B cell (primary cell): ENCODE data around the gene IQCH. TPM values are rescaled to one million over a fixed set of nuclear protein-coding genes. Genes with fewer than 3 reads are reported as not detected.

Experiments
- ATAC-seq: fragments of 200-7000 bp; cut with Tn5 transposase; one replicate; pipeline ENCODE4 v1.10.0; 2021; ENCODE audit warnings: low read depth, mild to moderate bottlenecking, moderate number of reproducible peaks, moderate library complexity
- CTCF ChIA-PET: fragments of 350-600 bp; sonication (Branson Sonifier 250); formaldehyde crosslinking; loops from one replicate; lab custom pipeline; 2021; ENCODE audit warnings: antibody characterized with exemption, inconsistent platforms; lab: Charles Lee
- POLR2A ChIA-PET: fragments of 350-600 bp; sonication (Branson Sonifier 250); formaldehyde crosslinking; loops from one replicate; lab custom pipeline; 2021; ENCODE audit warnings: antibody characterized with exemption; lab: Charles Lee
- DNase-seq: peaks from one replicate; pipeline ENCODE4 v3.0.0; 2013
- H2AFZ ChIP-seq: 2 replicates; pipeline ENCODE4 v1.6.1; 2012; ENCODE audit warnings: mild to moderate bottlenecking, low read depth, low read length; ENCODE audit not compliant: insufficient read depth, poor library complexity, severe bottlenecking
- H3K27ac ChIP-seq, 2 donors: 1 replicate in 1 of 2; 2 replicates in 1 of 2; pipeline ENCODE4 v1.5.1; 2012 to 2013; ENCODE audit warnings: low read length in 2 of 2, mild to moderate bottlenecking in 2 of 2, moderate library complexity in 1 of 2
- H3K27me3 ChIP-seq, 4 experiments: fragments of 200-600 bp in 1 of 4; sonication (generic) in 1 of 4; replicated peaks in 1 of 4; 1 replicate in 2 of 4; 2 replicates in 2 of 4; pipeline versions ENCODE4 v1.6.1 to v1.7.0; 2013 to 2016; ENCODE audit warnings: low read length in 3 of 4, mild to moderate bottlenecking in 2 of 4, mixed read lengths in 1 of 4, moderate library complexity in 1 of 4; ENCODE audit not compliant: insufficient read depth in 4 of 4, control insufficient read depth in 3 of 4; ENCODE audit errors: control extremely low read depth in 1 of 4
- H3K36me3 ChIP-seq, 2 experiments: replicated peaks in 1 of 2; 1 replicate in 1 of 2; 2 replicates in 1 of 2; pipeline versions ENCODE4 v1.6.1 to v1.7.1; 2013; ENCODE audit warnings: low read length in 1 of 2; ENCODE audit not compliant: insufficient read depth in 2 of 2, control insufficient read depth in 1 of 2; ENCODE audit errors: control extremely low read depth in 1 of 2, extremely low read depth in 1 of 2
- H3K4me1 ChIP-seq, 2 donors: fragments of 200-600 bp in 1 of 2; sonication (generic) in 1 of 2; 1 replicate in 1 of 2; 2 replicates in 1 of 2; pipeline versions ENCODE4 v1.5.1 to v1.6.1; 2013 to 2017; ENCODE audit warnings: low read length in 2 of 2; ENCODE audit not compliant: control insufficient read depth in 2 of 2, insufficient read depth in 2 of 2
- H3K4me2 ChIP-seq: replicated peaks from 2 replicates; pipeline ENCODE3; 2012; ENCODE audit warnings: mild to moderate bottlenecking, low read depth, low read length; ENCODE audit not compliant: poor library complexity, severe bottlenecking
- H3K4me3 ChIP-seq, 5 experiments: fragments of 200-600 bp in 1 of 5; sonication (generic) in 1 of 5; 1 replicate in 3 of 5; 2 replicates in 2 of 5; pipeline versions ENCODE4 v1.5.1 to v1.7.0; 2011 to 2016; ENCODE audit warnings: low read length in 4 of 5, mild to moderate bottlenecking in 4 of 5, low read depth in 2 of 5, control low read depth in 1 of 5, moderate library complexity in 1 of 5; ENCODE audit not compliant: insufficient read depth in 1 of 5; ENCODE audit errors: control extremely low read depth in 1 of 5, extremely low read depth in 1 of 5
- H3K79me2 ChIP-seq: fragments of 200-600 bp; sonication (generic); one replicate; pipeline ENCODE4 v1.6.0; 2016; ENCODE audit warnings: low read length; ENCODE audit not compliant: control insufficient read depth, insufficient read depth
- H3K9ac ChIP-seq: fragments of 200-600 bp; sonication (generic); 2 replicates; pipeline ENCODE4 v1.6.1; 2017; ENCODE audit warnings: mild to moderate bottlenecking, low read length, moderate library complexity
- H3K9me3 ChIP-seq, 3 donors: one replicate each; pipeline versions ENCODE4 v1.6.1 to v1.7.1; 2013; ENCODE audit warnings: low read length in 2 of 3; ENCODE audit not compliant: control insufficient read depth in 2 of 3, insufficient read depth in 1 of 3; ENCODE audit errors: control extremely low read depth in 1 of 3
- H4K20me1 ChIP-seq: 2 replicates; pipeline ENCODE4 v1.6.0; 2012; ENCODE audit warnings: mild to moderate bottlenecking, low read length; ENCODE audit not compliant: insufficient read depth, control insufficient read depth, poor library complexity, severe bottlenecking
- H3K27ac Mint-ChIP-seq: one replicate; pipeline ENCODE4 v1.8.0; 2021; ENCODE audit warnings: mixed read lengths
- H3K27me3 Mint-ChIP-seq: one replicate; pipeline ENCODE4 v1.8.0; 2021; ENCODE audit warnings: mixed read lengths
- H3K4me1 Mint-ChIP-seq: one replicate; pipeline ENCODE4 v1.8.0; 2021; ENCODE audit warnings: mixed read lengths
- H3K4me3 Mint-ChIP-seq: one replicate; pipeline ENCODE4 v1.8.0; 2021; ENCODE audit warnings: mixed read lengths
- H3K9me3 Mint-ChIP-seq: one replicate; pipeline ENCODE4 v1.8.0; 2022; ENCODE audit warnings: mixed read lengths; ENCODE audit not compliant: insufficient read depth
- CTCF ChIP-seq: fragments of 200-600 bp; IDR thresholded peaks from one replicate; pipeline ENCODE4 v1.8.0; 2022; ENCODE audit warnings: antibody characterized with exemption, mild to moderate bottlenecking
- EZH2 ChIP-seq: IDR thresholded peaks from 2 replicates; pipeline ENCODE4 v1.6.1; 2012; ENCODE audit warnings: borderline replicate concordance, low read depth, mild to moderate bottlenecking, moderate library complexity, low read length; ENCODE audit not compliant: insufficient read depth, poor library complexity, severe bottlenecking
- WGBS: methylation state at CpG from one replicate; pipeline ENCODE4 v1.1.5; 2013; ENCODE audit warnings: missing lambda C conversion rate; ENCODE audit not compliant: insufficient coverage; 5-methylcytosine and 5-hydroxymethylcytosine counted together
- intact Hi-C: fragments of 100-400 bp; cut with micrococcal nuclease; formaldehyde crosslinking; loops from one replicate; pipeline ENCODE4 v1.10.0; 2022
- polyA plus RNA-seq: library from polyadenylated mRNA; depleted of rRNA; stranded (reverse); fragments of >200 nt; gene quantifications from 2 replicates; pipeline ENCODE4 v1.2.3, GENCODE V29; 2012
- total RNA-seq, 2 donors: library from RNA; stranded (reverse); fragments of 120-200 nt in 1 of 2; gene quantifications; 1 replicate in 1 of 2; 2 replicates in 1 of 2; pipeline versions ENCODE4 v1.2.3 to v1.2.4, GENCODE V29; 2013 to 2022

The IQCH gene
- total and polyA plus RNA-seq, 2 donors (not counting 1 experiment from before 2014, with no cell fraction given), result 1.6 TPM; not detected in 1

GRCh38 chr15:67327737-67328136 lies 73.2 kb downstream of the IQCH start:
- no peak for TF ChIP-seq EZH2
- no peak for TF ChIP-seq CTCF
- CTCF ChIA-PET, result no interaction called here
- DNase-seq, result no peak

GRCh38 chr15:67329984-67330733 lies 75.6 kb downstream of the IQCH start:
- H4K20me1 ChIP-seq, result no peaks in the 10 kb centered on the region
- H3K79me2 ChIP-seq, result no peaks in the 10 kb centered on the region
- no peak for ATAC-seq
- peaks cover 0 to 6% (median 1%) of the 10 kb centered on the region in 4 experiments for H3K27me3 ChIP-seq
- Mint-ChIP-seq H3K9me3 (peaks cover 3% of the 10 kb centered on the region), H3K4me1 (no peaks in the 10 kb centered on the region), H3K27ac (no peak overlapping the region), H3K4me3 (no peak overlapping the region), H3K27me3 (peaks cover 12% of the 10 kb centered on the region)
- H3K4me2 ChIP-seq, result no peak overlapping the region
- intact Hi-C loops, result no loop called here
- DNase-seq, result no peak
- POLR2A ChIA-PET, result no interaction called here
- H3K36me3 ChIP-seq, result no peaks in the 10 kb centered on the region
- no peaks in the 10 kb centered on the region for H3K4me1 ChIP-seq
- H3K9me3 ChIP-seq, result peaks cover 0 to 8% (median 0%) of the 10 kb centered on the region in 3 donors
- no peak overlapping the region for H3K4me3 ChIP-seq
- H3K27ac ChIP-seq, result no peak overlapping the region
- no peak for TF ChIP-seq EZH2
- no peak overlapping the region for H3K9ac ChIP-seq
- WGBS, result 90% methylated on average over 4 of the region's 4 CpGs
- CTCF ChIA-PET, result no interaction called here
- H2AFZ ChIP-seq, result no peak overlapping the region

More at GRCh38 chr15:67327737-67328136, 73.2 kb downstream of the IQCH start:
- ATAC-seq, result no peak
- H3K4me1 Mint-ChIP-seq, result no peaks in the 10 kb centered on the region
- Histone ChIP-seq H3K9me3 (peaks cover 0 to 8% (median 0%) of the 10 kb centered on the region in 3 donors), H3K27me3 (peaks cover 0 to 6% (median 1%) of the 10 kb centered on the region in 4 experiments), H3K4me2 (no peak overlapping the region), H4K20me1 (no peaks in the 10 kb centered on the region), H3K36me3 (no peaks in the 10 kb centered on the region), H3K79me2 (no peaks in the 10 kb centered on the region), H3K27ac (no peak overlapping the region), H3K4me1 (no peaks in the 10 kb centered on the region), H3K4me3 (no peak overlapping the region), H3K9ac (no peak overlapping the region), H2AFZ (no peak overlapping the region)
- intact Hi-C loops, result no loop called here
- H3K27me3 Mint-ChIP-seq, result peaks cover 8% of the 10 kb centered on the region
- POLR2A ChIA-PET, result no interaction called here
- H3K9me3 Mint-ChIP-seq, result peaks cover 3% of the 10 kb centered on the region
- no peak overlapping the region for H3K4me3 Mint-ChIP-seq
- H3K27ac Mint-ChIP-seq, result no peak overlapping the region
